ENCODE data around the gene CCNDBP1. TPM values are rescaled to one million over a fixed set of nuclear protein-coding genes. Genes with fewer than 3 reads are reported as not detected.

The CCNDBP1 gene
- total and polyA plus RNA-seq, 10 donors: 54.6 to 99.2 (median 68.4) TPM

DNA sequence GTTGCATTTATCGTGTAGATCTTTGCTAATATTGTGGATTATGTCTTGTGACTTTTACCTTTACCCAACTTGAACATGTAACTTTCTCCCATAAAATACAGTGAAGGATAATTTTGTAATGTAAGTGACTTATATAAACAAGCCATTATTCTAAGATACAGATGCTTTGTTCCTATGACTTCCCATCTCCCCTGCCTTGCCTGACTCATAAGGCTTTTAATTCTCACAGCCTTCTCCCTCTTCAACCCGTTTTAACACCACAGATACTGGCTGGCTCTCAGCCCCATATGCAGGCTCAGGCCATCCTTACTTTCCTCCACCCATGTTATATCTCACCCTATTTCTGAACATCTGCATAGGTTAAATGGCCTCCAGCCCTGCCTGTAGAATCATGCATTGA is 4.1 kb downstream of the CCNDBP1 start:
- WGBS, 5 donors: 74 to 94% (median 86%) methylated on average over 2 of the region's 2 CpGs
- DNase-seq: no peak
- TF ChIP-seq POLR2AphosphoS5 (IDR thresholded peaks at IDR 0.05): no peak
- TF ChIP-seq, protein P1, sequence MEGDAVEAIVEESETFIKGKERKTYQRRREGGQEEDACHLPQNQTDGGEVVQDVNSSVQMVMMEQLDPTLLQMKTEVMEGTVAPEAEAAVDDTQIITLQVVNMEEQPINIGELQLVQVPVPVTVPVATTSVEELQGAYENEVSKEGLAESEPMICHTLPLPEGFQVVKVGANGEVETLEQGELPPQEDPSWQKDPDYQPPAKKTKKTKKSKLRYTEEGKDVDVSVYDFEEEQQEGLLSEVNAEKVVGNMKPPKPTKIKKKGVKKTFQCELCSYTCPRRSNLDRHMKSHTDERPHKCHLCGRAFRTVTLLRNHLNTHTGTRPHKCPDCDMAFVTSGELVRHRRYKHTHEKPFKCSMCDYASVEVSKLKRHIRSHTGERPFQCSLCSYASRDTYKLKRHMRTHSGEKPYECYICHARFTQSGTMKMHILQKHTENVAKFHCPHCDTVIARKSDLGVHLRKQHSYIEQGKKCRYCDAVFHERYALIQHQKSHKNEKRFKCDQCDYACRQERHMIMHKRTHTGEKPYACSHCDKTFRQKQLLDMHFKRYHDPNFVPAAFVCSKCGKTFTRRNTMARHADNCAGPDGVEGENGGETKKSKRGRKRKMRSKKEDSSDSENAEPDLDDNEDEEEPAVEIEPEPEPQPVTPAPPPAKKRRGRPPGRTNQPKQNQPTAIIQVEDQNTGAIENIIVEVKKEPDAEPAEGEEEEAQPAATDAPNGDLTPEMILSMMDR (IDR thresholded peaks at IDR 0.05 in 8 of 11, conservative IDR thresholded peaks at IDR 0.05 in 3 of 11): no peak
- TF ChIP-seq POLR2A (IDR thresholded peaks at IDR 0.05): no peak
- Histone ChIP-seq H3K4me3 (no peak overlapping the region), H3K27ac (no peak overlapping the region), H3K36me3 (peaks cover 3 to 68% (median 54%) of the 10 kb centered on the region in 6 donors), H3K27me3 (replicated peaks in 1 of 7) (no peaks in the 10 kb centered on the region), H3K4me1 (peaks cover 19 to 57% (median 40%) of the 10 kb centered on the region in 6 donors), H3K9me3 (no peaks in the 10 kb centered on the region)
- intact Hi-C loops (cut with DNase I; ENCODE audit: low total_unique reads): no loop called here

DNA sequence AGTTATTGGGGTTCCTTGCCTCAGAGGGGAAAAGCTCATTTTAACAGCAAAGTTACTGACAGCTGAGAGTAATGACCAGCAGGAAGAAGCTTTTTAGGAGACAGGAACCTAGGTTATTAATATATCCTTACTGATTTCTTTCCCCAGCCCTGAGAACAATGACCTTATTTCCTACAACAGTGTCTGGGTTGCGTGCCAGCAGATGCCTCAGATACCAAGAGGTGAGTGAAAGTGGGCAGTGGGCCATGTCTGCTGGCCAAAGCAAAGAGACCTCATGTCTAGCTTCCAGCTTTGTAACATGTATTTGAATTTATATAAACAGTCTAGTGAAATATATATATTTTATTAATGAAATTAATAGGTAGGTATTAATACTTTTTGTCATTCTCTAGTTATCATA is 5.0 kb downstream of the CCNDBP1 start:
- no peaks in the 10 kb centered on the region for H3K9me3 ChIP-seq
- no peak for TF ChIP-seq POLR2AphosphoS5 (IDR thresholded peaks at IDR 0.05)
- TF ChIP-seq, protein P1 (IDR thresholded peaks at IDR 0.05 in 8 of 11, conservative IDR thresholded peaks at IDR 0.05 in 3 of 11): no peak
- TF ChIP-seq POLR2A (IDR thresholded peaks at IDR 0.05): no peak
- no peak overlapping the region for H3K4me3 ChIP-seq
- intact Hi-C loops (cut with DNase I; ENCODE audit: low total_unique reads): no loop called here
- DNase-seq: no peak
- H3K4me1 ChIP-seq: peaks cover 17 to 49% (median 33%) of the 10 kb centered on the region in 6 donors
- WGBS, 5 donors: 52 to 88% (median 75%) methylated on average over 1 of the region's 1 CpG
- peaks cover 3 to 73% (median 62%) of the 10 kb centered on the region in 6 donors for H3K36me3 ChIP-seq
- H3K27me3 ChIP-seq (replicated peaks in 1 of 7): no peaks in the 10 kb centered on the region
- no peak overlapping the region for H3K27ac ChIP-seq

DNA sequence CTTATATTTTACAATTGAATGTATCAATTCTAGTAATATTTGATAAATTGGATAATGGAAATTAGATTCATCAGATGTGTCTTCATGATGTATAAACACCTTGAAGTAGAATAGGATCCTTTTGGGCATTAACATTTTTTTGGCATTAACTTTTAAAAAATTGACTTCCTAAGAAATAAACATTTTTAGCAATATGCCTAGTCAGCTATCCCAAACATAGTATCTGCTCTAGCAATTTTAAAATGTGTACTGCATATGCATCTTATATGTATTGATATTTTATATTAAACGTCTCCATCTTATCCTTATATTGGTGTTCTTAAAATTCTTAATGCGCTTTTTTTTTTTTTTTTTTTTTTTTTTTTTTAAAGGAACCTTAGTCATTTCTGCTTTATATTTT is 8.5 kb downstream of the CCNDBP1 start:
- H3K4me3 ChIP-seq: no peak overlapping the region
- H3K4me1 ChIP-seq: peaks cover 0 to 18% (median 9%) of the 10 kb centered on the region in 6 donors
- no peak overlapping the region for H3K27ac ChIP-seq
- 92 to 100% (median 97%) methylated on average over 2 of the region's 2 CpGs for WGBS, 5 donors
- H3K9me3 ChIP-seq: peaks cover 0 to 12% (median 7%) of the 10 kb centered on the region in 8 donors
- H3K27me3 ChIP-seq (replicated peaks in 1 of 7): no peaks in the 10 kb centered on the region
- intact Hi-C loops (cut with DNase I; ENCODE audit: low total_unique reads): no loop called here
- H3K36me3 ChIP-seq: peaks cover 5 to 100% (median 91%) of the 10 kb centered on the region in 6 donors
- TF ChIP-seq POLR2AphosphoS5 (IDR thresholded peaks at IDR 0.05) (no peak), POLR2A (IDR thresholded peaks at IDR 0.05) (no peak)
- TF ChIP-seq, protein P1 (IDR thresholded peaks at IDR 0.05 in 8 of 11, conservative IDR thresholded peaks at IDR 0.05 in 3 of 11): no peak
- DNase-seq: no peak

DNA sequence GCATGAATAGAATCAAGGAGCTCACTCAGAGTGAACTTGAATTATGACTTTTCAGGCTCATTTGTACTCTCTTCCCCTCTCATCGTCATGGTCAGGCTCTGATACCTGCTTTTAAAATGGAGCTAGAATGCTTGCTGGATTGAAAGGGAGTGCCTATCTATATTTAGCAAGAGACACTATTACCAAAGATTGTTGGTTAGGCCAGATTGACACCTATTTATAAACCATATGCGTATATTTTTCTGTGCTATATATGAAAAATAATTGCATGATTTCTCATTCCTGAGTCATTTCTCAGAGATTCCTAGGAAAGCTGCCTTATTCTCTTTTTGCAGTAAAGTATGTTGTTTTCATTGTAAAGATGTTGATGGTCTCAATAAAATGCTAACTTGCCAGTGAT is 9.6 kb downstream of the CCNDBP1 start:
- 90 to 95% (median 90%) methylated on average over 2 of the region's 2 CpGs for WGBS, 5 donors
- H3K4me3 ChIP-seq: no peak overlapping the region
- DNase-seq: no peak
- H3K36me3 ChIP-seq: peaks cover 5 to 95% (median 85%) of the 10 kb centered on the region in 6 donors
- intact Hi-C loops (cut with DNase I; ENCODE audit: low total_unique reads): no loop called here
- no peaks in the 10 kb centered on the region for H3K27me3 ChIP-seq (replicated peaks in 1 of 7)
- peaks cover 0 to 9% (median 2%) of the 10 kb centered on the region in 6 donors for H3K4me1 ChIP-seq
- H3K9me3 ChIP-seq: peaks cover 0 to 14% (median 11%) of the 10 kb centered on the region in 8 donors
- TF ChIP-seq, protein P1 (IDR thresholded peaks at IDR 0.05 in 8 of 11, conservative IDR thresholded peaks at IDR 0.05 in 3 of 11): no peak
- TF ChIP-seq POLR2A (IDR thresholded peaks at IDR 0.05) (no peak), POLR2AphosphoS5 (IDR thresholded peaks at IDR 0.05) (no peak)
- no peak overlapping the region for H3K27ac ChIP-seq
